Body of pancreas (tissue), 4 donors: ENCODE results near the gene ITPK1.

Source experiments
- POLR2A ChIP-seq, 3 donors: fragments of 450-650 bp; IDR thresholded peaks; one replicate each; pipeline ENCODE4 v1.6.1; 2016; ENCODE audit warnings: antibody characterized with exemption in 3 of 3, mild to moderate bottlenecking in 2 of 3
- TF ChIP-seq, protein P1 (sequence below), 7 experiments: fragments of 450-650 bp in 4 of 7; fragments of 200-600 bp in 3 of 7; sonication (generic) in 3 of 7; IDR thresholded peaks; one replicate each; pipeline ENCODE4 v1.5.1; 2016 to 2019; ENCODE audit warnings: antibody characterized with exemption in 7 of 7

DNA sequence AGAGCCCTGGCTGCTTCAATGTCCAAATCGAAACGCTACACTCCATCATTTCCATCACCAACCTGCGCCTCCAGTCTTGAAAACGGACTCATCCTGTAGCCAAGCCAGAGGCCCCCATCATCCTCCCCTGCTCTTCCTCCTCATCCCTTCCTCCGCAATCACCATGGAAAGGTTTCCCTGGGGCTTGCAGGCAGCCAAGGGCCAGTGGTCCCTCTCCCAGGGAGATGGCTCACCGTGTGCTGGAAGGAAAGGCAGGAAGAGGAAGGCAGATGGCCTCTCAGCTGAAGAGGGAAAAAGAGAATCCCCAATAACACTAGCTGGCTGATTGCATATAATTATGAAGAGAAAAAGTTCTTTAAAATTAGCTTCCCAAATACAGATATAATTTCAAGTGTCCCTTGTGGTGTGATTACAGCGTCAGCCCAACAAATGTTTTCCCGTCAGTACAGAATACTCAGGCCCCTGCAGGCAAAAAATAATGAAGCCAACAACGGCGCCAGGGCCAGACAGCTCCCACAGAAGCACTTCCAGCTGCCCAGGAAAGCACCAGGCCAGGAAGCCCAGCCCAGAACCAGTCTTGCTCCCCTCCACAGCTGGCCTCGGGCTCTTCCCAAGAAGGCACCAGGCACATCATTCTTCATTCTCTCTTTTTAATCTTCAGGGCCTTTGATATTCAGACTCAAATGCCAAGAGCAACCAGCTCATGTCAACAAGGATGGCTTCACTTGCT is 24.7 kb downstream of the ITPK1 start:
- TF ChIP-seq, protein P1, sequence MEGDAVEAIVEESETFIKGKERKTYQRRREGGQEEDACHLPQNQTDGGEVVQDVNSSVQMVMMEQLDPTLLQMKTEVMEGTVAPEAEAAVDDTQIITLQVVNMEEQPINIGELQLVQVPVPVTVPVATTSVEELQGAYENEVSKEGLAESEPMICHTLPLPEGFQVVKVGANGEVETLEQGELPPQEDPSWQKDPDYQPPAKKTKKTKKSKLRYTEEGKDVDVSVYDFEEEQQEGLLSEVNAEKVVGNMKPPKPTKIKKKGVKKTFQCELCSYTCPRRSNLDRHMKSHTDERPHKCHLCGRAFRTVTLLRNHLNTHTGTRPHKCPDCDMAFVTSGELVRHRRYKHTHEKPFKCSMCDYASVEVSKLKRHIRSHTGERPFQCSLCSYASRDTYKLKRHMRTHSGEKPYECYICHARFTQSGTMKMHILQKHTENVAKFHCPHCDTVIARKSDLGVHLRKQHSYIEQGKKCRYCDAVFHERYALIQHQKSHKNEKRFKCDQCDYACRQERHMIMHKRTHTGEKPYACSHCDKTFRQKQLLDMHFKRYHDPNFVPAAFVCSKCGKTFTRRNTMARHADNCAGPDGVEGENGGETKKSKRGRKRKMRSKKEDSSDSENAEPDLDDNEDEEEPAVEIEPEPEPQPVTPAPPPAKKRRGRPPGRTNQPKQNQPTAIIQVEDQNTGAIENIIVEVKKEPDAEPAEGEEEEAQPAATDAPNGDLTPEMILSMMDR (IDR thresholded peaks at IDR 0.05), result no peak
- TF ChIP-seq POLR2A (IDR thresholded peaks at IDR 0.05), result no peak
